Measurements from ENCODE around the gene ZFTA. TPM values are rescaled to one million over a fixed set of nuclear protein-coding genes. Genes with fewer than 3 reads are reported as not detected.

Gene ZFTA
- total and polyA plus RNA-seq, 2 donors (not counting 1 experiment from before 2014, with no cell fraction given) = 3.4 to 11.8 TPM

GRCh38 chr11:63719001-63719400 lies 49.6 kb downstream of the ZFTA start:
- no peak for TF ChIP-seq CTCF (IDR thresholded peaks at IDR 0.05)
- no peak for TF ChIP-seq EZH2 (IDR thresholded peaks at IDR 0.05; ENCODE audit: borderline replicate concordance, insufficient read depth, low read depth, low read length, poor library complexity, severe bottlenecking)
- ATAC-seq (ENCODE audit: low read depth) = no peak

More at GRCh38 chr11:63719001-63719400, 49.6 kb downstream of the ZFTA start:
- H3K4me3 ChIP-seq (ENCODE audit: control extremely low read depth in 1 of 5, extremely low read depth in 1 of 5, insufficient read depth in 1 of 5, low read depth in 2 of 5, low read length in 4 of 5) = no peak overlapping the region
- Mint-ChIP-seq H3K4me3 (no peak overlapping the region), H3K27ac (no peak overlapping the region), H3K27me3 (no peaks in the 10 kb centered on the region), H3K4me1 (no peaks in the 10 kb centered on the region), H3K9me3 (ENCODE audit: insufficient read depth) (no peaks in the 10 kb centered on the region)
- no peaks in the 10 kb centered on the region for H3K27me3 ChIP-seq (replicated peaks in 1 of 4; ENCODE audit: control extremely low read depth in 1 of 4, control insufficient read depth in 3 of 4, insufficient read depth in 4 of 4, low read length in 3 of 4)
- H3K9ac ChIP-seq (ENCODE audit: low read length) = no peak overlapping the region
- ChIA-PET POLR2A (no interaction called here), CTCF (interaction anchor here (1.2 kb wide), 1 partner anchor 22 kb away, joined by 3 read pairs; no protein-coding TSS in a partner anchor)
- H2AFZ ChIP-seq (ENCODE audit: insufficient read depth, low read depth, low read length, poor library complexity, severe bottlenecking) = no peak overlapping the region
- 90% methylated on average over 1 of the region's 1 CpG for WGBS (ENCODE audit: insufficient coverage)
- no peaks in the 10 kb centered on the region for H3K4me1 ChIP-seq (ENCODE audit: control insufficient read depth in 2 of 2, insufficient read depth in 2 of 2, low read length in 2 of 2)
- DNase-seq = no peak
- H3K4me2 ChIP-seq (replicated peaks; ENCODE audit: low read depth, low read length, poor library complexity, severe bottlenecking) = no peak overlapping the region
- H3K9me3 ChIP-seq (ENCODE audit: control extremely low read depth in 1 of 3, control insufficient read depth in 2 of 3, insufficient read depth in 1 of 3, low read length in 2 of 3) = no peaks in the 10 kb centered on the region
- H3K79me2 ChIP-seq (ENCODE audit: control insufficient read depth, insufficient read depth, low read length) = no peaks in the 10 kb centered on the region
- H3K36me3 ChIP-seq (replicated peaks in 1 of 2; ENCODE audit: control extremely low read depth in 1 of 2, control insufficient read depth in 1 of 2, extremely low read depth in 1 of 2, insufficient read depth in 2 of 2, low read length in 1 of 2) = no peaks in the 10 kb centered on the region
- intact Hi-C loops (cut with micrococcal nuclease) = no loop called here
- no peak overlapping the region for H3K27ac ChIP-seq (ENCODE audit: low read length in 2 of 2)
- H4K20me1 ChIP-seq (ENCODE audit: control insufficient read depth, insufficient read depth, low read length, poor library complexity, severe bottlenecking) = no peaks in the 10 kb centered on the region

Small RNA genes within 50 kb of the gene (small RNA-seq; reads per million reads assigned to genes)
- gene RN7SL596P (ENCODE audit: insufficient read length, low read depth, low replicate concordance) = not detected

Other genes with a start within 250 kb of the ZFTA start
- 12.6 and 13.1 TPM in 2 replicates for gene PLAAT4, start 232.0 kb downstream of the ZFTA start, total RNA-seq
- 32.7 and 35.0 TPM in 2 replicates for gene PLAAT4, start 232.0 kb downstream of the ZFTA start, polyA plus RNA-seq
- not detected in 2 replicates for gene PLAAT2, start 205.4 kb downstream of the ZFTA start, total RNA-seq
- 3.4 and 4.0 TPM in 2 replicates for gene PLAAT2, start 205.4 kb downstream of the ZFTA start, polyA plus RNA-seq
- 0.95 and 2.3 TPM in 2 replicates for gene PLAAT3, start 154.3 kb downstream of the ZFTA start, total RNA-seq
- gene PLAAT3, start 154.3 kb downstream of the ZFTA start, polyA plus RNA-seq = 2.6 and 3.1 TPM in 2 replicates
- gene ATL3, start 97.4 kb downstream of the ZFTA start, total RNA-seq = 33.8 and 36.5 TPM in 2 replicates
- gene ATL3, start 97.4 kb downstream of the ZFTA start, polyA plus RNA-seq = 8.6 and 8.9 TPM in 2 replicates
- 20.1 and 24.9 TPM in 2 replicates for gene RTN3, start 87.3 kb downstream of the ZFTA start, total RNA-seq
- gene RTN3, start 87.3 kb downstream of the ZFTA start, polyA plus RNA-seq = 8.8 and 10.1 TPM in 2 replicates
- gene SPINDOC, start 44.7 kb upstream of the ZFTA start, total RNA-seq = 23.9 and 27.5 TPM in 2 replicates
- gene SPINDOC, start 44.7 kb upstream of the ZFTA start, polyA plus RNA-seq = 9.6 and 10.5 TPM in 2 replicates
- 55.9 and 58.1 TPM in 2 replicates for gene MARK2, start 70.3 kb upstream of the ZFTA start, total RNA-seq
- 46.4 and 47.2 TPM in 2 replicates for gene MARK2, start 70.3 kb upstream of the ZFTA start, polyA plus RNA-seq
- gene RCOR2, start 148.4 kb upstream of the ZFTA start, total RNA-seq = not detected in 2 replicates
- gene RCOR2, start 148.4 kb upstream of the ZFTA start, polyA plus RNA-seq = not detected in 2 replicates
- 41.3 and 52.1 TPM in 2 replicates for gene NAA40, start 170.2 kb upstream of the ZFTA start, total RNA-seq
- gene NAA40, start 170.2 kb upstream of the ZFTA start, polyA plus RNA-seq = 47.7 and 64.6 TPM in 2 replicates
- gene COX8A, start 205.8 kb upstream of the ZFTA start, total RNA-seq = 92.6 and 99.0 TPM in 2 replicates
- gene COX8A, start 205.8 kb upstream of the ZFTA start, polyA plus RNA-seq = 171 and 244 TPM in 2 replicates
- gene OTUB1, start 217.7 kb upstream of the ZFTA start, total RNA-seq = 71.0 and 78.2 TPM in 2 replicates
- gene OTUB1, start 217.7 kb upstream of the ZFTA start, polyA plus RNA-seq = 93.4 and 119 TPM in 2 replicates

Data from B cell (primary cell).